HG03439 (cell line): ENCODE data around the gene NAV2.
A peak's percentile ranks its signal among the peaks of the same experiment; 100 is the strongest.

Source experiments
- ATAC-seq: cut with Tn5 transposase; IDR thresholded peaks from one replicate; pipeline ENCODE4 v1.9.1; 2021; ENCODE audit warnings: mild to moderate bottlenecking, moderate library complexity; ENCODE audit not compliant: unreplicated experiment

The NAV2 gene, protein sequence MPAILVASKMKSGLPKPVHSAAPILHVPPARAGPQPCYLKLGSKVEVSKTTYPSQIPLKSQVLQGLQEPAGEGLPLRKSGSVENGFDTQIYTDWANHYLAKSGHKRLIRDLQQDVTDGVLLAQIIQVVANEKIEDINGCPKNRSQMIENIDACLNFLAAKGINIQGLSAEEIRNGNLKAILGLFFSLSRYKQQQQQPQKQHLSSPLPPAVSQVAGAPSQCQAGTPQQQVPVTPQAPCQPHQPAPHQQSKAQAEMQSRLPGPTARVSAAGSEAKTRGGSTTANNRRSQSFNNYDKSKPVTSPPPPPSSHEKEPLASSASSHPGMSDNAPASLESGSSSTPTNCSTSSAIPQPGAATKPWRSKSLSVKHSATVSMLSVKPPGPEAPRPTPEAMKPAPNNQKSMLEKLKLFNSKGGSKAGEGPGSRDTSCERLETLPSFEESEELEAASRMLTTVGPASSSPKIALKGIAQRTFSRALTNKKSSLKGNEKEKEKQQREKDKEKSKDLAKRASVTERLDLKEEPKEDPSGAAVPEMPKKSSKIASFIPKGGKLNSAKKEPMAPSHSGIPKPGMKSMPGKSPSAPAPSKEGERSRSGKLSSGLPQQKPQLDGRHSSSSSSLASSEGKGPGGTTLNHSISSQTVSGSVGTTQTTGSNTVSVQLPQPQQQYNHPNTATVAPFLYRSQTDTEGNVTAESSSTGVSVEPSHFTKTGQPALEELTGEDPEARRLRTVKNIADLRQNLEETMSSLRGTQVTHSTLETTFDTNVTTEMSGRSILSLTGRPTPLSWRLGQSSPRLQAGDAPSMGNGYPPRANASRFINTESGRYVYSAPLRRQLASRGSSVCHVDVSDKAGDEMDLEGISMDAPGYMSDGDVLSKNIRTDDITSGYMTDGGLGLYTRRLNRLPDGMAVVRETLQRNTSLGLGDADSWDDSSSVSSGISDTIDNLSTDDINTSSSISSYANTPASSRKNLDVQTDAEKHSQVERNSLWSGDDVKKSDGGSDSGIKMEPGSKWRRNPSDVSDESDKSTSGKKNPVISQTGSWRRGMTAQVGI (N-terminal part only)

DNA sequence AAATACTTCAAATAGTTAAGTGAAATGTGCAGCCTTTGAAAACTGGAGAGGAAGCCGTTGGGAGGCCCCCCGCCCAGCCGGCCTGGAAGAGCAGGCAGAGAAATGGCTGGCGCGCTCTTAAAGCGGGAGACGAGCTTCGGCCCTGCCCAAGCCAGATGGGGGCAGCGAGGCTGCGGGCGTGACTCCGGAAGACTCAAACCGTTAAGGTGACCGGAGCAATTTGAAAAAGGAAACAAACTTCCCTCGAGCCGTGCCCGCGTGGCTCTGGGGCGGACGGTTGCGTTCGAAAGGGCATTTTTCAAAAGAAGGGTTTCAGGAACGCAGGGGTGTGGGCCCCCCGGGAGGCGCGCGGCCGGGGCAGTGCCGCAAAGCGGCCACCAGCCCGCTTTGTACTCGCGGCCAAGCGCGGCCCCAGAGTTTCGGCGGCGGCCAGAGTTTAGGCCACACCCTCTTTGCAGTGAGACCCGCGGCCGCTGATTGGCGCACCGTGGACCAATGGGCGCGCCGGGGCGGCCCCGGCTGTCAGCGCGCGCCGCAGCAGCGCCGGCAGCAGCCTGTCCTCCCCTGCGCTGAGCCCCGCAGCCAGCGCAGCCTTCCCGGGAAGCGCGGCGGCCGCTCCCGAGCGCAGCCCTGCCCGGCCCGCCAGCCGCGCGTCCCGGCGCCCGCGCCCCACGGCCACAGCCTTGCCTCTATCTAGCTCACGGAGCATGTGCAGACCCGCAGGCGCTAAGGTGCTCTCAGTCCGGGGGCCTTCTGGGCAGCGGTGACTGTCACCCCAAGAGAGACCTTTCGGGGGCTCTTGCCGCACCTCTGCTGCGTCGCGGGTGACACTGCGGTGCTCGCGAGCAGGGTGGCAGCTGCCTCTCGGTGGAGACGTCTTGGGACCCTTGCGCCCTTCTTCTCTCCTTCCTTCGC is at the start of gene NAV2:
NAV2 (plus strand) TSS at position 557 of the 915 bp plus-strand sequence. CDS start 859 bp downstream, outside the sequence.
- peak; percentile 99 for ATAC-seq

DNA sequence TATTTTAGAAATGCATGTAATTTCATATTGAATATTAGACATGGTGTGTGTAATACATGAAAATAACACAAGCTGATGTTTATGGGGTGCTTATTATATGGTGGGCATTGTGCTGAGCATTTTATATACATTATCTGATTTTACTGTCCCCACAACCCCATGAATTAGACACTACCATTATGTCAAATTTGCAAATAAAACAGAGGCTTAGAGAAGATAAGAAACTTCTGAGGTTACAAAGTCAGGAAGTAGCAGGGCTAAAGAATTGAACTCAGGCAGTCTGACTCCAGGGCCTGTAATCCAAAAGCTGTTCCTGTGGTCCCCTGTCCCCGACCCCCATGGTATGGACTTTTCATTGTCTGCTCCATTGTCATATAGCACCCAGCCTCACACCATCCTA is 49.4 kb upstream of the NAV2 start:
- no peak for ATAC-seq

DNA sequence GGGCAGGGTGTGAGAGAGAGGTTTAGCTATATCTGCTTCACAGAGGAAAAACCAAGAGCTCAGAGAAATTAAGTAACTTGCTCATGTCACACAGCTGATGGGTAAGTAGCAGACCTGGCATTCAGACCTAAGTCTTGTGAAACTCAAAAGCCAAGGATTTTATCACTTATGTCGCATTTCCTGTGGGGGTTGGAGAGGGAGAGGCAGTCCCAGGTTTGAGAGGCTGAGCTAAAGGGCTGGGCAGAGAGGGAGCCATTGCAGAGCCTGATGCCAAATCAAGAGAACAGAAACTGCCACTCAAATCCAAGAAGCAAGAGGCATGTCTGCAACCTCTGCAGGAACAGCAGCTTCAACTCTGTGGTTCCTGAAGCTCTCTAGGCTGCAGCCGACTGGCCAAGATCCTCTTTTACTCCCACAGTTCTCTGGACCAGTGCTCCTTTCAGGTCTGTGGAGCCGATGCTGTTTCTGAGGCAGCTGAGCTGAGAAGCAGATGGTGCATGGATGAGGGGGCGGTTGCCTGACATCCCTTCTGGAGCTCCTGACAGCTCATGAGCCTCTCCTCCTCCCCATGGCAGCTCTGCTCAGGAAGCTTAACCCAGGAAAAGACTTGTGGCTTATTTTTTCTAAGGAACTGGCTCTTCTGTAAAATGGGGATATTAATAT is 47.6 kb upstream of the NAV2 start:
- no peak for ATAC-seq

DNA sequence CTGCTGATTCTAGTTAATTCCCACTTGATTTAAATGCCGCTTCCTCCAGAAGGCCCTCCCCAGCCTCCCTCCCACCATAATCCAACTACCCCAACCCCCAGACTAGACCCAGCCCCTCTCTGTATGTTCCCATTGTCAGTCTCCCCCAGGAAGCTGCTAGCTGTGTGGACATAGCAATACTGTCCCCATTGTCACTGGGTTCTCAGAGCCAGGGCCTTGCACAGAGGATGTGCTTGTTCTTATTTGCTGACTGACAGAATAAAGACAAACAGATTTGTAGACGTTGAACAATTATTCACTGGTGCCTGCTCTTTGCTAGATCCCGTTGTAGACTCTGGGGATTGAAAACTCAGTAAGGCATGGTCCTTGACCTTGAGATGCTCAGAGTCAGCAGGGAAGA is 45.7 kb upstream of the NAV2 start:
- no peak for ATAC-seq

DNA sequence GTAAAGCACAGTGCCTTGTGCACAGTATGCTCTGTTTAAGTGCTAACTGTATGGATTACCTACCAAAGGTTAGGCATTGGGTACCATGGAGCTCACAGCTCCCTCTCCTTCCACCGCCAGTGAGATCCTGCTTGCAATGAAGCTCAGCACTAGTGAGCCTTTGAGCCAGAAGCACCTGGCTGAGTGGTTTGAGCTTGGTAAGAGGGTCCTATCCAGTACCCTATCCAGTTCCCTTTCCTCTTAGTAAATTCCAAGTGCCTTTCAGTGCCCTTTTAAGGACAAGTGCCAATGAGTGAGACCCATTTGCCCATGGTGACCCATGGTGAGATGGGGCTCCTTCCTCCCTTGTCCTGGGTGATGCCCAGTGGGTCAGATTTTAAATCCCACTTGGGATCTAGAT is 43.1 kb upstream of the NAV2 start:
- no peak for ATAC-seq

DNA sequence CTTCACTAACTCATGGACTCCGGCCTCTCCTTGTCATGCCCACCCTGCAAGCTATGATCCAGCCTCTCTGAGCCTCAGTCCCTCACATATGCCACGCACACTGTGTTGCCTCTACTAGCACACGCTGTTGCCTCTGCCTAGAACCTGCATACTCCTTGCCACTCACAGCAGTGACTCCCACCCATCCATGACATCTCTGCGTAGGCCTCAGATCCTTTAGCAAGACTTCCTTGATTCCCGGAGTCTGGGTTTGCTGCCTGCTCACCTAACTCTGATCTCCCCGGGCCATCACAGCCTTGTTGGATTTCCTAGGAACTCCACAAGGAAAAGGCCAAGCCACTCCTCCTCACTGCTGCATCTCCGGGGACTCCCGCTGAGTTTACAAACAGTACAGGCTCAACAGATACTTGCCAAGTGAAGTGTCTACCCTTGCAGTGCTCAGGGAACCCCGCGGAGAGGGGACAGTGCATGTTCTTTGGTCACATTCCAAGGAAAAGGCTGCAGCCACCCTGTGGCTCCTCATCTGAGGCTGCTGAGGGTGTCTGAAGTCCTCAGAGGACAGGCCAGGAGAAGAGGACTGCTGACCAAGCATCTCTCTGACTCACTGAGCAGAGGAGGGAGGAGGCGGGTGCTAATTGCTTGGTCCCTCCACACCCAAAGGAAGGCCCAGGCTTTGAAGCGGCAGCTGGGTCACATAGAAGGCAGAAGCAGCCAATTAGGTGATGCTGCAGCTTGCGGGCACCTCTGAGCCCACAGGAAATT is 42.4 kb upstream of the NAV2 start:
- no peak for ATAC-seq

DNA sequence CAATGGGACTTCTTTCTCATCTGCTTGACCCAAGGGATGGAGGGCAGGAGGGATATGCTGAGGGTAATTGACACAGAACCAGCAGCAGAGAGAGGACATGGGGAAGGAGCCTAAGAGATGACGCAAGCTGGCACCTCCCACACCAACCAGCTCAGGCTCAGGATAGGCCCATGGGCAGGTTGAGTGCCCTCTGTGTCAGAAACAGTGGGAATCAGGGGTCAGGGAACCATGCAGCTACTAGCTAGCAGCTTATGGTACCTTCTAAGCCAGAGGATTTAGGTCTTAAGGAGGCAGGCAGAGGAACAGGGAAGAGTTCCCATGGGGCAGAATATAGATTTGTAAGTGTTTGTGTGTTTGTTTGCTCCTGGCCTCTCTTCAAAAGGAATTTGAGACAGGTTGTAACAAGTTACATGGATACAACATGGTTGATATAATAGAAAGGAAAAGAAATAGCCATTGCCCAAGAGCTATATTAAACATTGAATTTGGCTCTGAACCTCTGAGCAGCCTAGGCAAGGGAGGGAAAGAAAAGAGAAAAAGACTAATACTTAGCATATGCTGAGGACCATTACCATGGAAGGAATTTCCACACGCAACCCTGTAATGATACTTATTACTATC is 39.9 kb upstream of the NAV2 start:
- ATAC-seq, result no peak

DNA sequence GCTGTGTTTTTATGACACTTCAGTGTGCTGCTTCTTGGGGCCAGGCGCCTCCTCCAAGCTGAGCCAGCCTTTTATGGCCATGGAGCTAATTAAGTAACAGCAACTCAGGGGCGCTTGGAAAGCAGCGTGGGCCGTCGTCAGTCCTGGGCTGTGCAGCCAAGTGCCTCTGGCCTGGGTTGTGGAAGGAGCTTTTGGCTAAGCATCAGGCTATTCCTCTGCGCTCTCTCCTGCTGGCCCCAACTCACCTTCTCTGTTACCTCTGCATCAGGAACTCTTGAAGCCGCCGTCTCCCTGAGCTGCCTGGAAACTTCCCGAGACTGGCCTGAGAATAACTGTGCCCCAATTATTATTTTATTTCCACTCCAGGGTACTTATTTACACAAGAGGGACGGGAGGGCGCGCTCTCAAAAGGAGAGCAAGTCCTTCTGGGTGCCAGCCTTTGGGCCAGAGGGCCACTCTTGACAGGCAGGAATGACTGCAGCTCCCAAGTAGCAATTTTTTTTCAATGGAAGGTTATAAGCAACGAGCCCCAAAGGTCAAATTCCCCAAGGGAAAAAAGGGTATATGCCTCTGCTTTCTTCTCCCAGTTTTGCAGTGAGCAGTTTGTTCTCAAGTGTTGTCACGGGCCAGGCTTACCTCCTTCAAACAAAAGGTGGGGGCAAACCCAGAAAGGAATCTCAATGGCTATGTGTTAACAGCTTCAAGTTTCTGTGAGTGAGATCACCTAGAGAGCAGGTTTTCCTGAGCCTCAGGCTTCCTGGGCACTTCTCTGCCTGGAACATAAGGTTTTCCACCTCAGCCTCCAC is 38.5 kb upstream of the NAV2 start:
- ATAC-seq, result no peak

DNA sequence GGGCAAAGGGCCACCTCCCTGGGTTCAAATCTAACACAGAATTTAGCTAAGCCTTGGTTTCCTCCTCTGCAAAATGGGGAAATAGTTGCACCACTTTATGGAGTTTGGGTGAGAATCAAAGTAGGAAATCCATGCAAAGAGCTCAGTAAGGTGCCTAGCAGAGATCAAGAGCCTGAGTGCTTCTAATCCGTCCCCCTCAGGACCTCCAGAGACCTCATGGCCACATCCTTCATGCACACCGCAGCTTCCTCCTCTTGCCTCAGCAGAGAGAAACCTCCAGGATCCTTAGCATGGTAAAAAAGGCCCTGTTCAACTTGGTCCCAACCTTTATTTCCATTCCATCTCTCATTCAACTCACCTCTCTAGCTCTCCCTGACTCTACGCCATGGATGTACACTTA is 37.8 kb upstream of the NAV2 start:
- ATAC-seq, result no peak

DNA sequence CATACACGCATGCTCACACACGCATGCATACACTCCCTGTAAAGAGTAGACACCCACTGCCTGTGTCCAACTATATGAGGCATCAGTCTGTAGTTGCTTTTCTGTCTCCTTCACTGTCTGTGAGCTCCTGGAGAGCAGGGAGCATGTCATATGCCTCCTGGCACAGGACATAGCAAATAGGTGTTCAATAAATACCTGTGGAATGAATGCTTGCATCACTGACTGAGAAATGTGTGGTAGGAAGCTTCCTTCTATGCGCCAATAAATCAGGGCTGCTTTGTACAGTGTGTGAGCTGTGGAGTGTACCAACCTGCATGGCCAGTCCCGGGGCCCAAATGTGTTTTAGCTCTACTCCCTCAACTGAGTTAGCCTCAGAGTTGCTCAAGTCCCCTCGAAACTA is 37.2 kb upstream of the NAV2 start:
- ATAC-seq, result no peak

DNA sequence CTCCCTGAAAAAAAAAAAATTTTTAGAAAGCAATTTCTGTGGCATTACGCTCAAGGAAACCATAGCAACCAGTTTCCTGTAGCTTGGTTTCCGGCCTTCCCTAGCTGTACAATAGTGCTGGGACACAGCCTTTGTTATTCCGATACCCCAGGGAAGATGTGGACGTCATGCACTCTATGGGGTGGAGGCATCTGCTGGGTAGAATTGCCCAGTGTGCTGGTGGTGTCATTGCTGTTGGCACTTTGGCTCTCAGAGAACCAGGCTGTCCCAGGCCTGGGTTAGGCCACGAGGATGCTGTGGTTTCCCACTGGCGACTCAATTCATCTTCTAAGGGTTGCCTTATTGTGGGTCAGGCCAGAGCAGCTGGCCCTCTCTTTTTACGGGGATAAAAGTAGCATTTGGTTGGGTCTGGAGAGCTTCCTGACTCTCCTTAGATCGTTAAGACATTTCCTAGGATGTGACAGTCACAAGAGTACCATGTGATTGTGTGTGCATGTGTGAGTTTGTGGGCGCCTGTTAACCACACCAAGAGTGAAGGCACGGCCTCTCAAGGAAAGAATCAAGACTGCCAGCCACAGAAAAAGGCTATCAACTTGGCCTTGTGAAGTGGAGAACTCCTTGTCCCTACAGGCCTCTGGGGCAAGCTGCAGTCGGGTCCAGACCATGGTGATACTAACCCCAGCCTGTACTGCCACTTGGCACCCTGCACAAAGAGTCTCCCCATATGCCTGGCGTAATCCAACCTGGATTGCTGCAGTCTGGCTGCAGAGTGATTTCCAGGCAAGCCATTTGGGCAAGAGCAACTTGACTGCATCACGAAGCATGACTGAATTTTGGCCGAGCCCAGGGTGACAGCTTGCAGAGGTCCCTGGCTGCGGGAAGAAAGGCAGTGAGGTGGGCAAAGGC is 35.9 kb upstream of the NAV2 start:
- no peak for ATAC-seq

DNA sequence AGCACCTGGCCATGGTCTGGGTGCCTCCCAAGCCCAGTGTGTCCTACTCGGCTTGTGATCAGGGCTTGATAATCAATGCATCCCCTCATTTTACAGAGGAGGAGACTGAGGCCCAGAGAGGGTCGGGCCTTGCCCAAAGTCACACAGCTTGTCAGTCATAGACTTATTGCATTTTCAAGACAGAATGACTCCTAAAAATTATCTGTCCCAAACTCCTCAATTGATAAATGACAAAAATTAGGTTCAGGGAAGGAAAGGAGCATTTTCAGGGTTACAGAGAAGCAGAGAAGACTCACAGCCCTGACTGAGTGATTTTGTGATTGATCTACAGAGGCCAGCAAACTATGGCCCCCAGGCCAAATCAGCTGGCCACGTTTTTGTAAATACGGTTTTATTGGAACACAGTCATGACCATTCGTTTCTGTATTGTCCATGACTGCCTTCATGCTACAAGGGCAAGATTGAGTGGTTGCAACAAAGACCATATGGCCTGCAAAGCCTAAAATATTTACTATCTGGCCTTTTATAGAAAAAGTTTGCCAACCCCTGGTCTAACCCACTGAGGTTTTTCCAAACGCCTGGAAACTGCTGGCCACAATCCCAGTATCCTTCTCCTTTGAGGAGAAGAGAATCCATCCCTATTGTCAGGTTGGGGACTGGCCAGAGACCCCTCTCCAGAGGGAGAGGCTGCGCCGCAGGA is 35.1 kb upstream of the NAV2 start:
- ATAC-seq, result no peak

DNA sequence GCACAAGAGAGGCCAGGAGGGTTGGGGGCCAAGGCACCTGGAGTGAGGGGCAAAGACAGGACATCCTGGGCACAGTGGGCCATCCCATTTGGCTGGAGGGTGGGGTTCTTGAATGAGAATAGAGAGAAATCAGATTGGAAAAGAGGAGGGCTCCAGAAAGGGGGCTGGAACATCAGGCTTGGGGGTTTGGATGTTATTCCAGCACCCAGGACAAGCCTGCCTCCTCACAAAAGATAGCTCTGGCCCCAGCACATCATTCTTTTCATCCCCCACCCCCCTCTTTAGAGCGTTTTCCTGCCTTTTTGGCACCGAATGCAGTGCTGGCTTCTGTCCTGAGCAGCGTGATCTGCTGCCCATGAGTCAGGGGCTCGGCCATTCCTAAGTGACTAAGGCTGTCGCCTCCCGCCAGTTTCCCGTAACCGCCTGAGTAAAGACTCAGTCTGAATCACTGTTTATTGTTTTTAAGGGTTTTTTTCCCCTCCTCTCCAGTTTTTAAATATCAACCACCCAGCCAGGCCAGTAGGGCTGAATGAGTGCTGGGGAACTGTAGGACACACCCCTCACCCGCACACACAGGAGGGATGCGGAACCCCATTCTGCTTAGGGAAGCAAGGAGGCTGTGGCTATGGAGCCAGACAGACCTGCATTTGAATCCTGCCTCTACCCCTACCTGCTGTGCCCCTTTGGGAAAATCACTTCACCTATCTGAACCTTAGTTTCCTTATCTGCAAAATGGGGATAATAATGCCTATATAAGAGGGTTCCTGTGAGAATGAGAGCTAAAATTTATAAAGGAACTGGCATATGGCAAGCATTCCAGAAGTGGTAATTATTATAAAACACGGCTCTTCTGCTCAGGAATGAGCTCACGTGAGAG is 32.4 kb upstream of the NAV2 start:
- ATAC-seq, result no peak

DNA sequence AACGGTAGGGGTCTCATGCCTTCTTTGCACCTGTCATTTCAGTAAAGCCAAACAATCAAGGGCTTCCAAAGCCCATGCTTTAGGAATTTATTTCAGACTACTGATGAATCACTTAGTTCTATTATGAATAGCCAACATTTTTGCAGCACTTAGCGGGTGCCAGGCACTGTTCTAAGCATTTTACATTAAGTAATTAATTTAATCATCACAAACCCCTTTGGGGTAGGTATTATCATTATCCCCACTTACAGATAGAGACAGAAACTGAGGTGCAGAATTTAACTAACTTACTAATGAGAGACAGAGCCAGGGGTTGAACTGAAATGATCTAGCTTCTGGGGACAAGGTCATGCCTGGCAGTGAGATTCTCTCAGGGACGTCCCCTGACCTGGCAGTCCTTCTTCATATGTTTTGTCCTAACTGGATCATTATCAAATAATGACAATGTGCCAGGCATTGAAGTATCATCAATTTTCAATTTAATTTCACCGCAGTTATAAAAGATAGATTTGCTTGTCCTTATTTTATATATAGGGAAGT is 31.7 kb upstream of the NAV2 start:
- ATAC-seq, result no peak

DNA sequence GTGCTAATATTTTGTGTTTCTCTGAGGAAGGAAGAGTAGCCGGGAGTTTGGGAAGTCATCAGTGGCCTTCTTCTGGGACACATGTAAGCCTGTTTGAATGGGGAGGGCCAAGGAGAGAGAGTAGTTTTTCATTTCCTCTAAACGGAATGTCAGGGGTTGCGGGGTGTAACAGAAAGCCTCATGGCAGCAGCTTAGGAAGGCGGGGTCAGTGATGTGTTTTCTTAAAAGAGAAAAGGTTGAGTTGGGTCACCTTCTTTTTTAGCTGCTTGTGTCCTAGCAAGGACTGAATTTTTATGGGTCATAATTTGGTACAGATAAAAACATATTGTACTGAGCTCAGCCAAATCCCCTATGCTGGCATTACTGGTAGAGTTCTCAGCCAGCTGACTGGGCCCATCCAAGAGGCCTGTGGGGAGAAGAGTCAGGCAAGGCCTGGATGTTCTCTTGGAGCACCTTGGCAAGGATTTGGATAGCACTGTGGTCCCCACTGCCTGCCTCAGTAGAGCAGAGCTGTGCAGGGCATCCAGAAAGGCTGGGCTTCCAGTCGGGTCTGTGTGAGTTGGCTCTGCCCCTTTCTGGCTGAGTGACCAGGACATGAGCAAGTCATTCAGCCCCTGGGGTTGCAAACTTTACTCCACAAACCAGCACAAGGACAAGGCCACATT is 29.4 kb upstream of the NAV2 start:
- no peak for ATAC-seq
